Tibial artery (tissue), 4 donors: ENCODE results near the gene N4BP3.
"Not testable (repeated sequence)": the region's sequence is repeated elsewhere in the genome, so short reads cannot be mapped to it uniquely, and the experiment has no call there.

Experiments used
- DNase-seq, 2 donors: peaks; one replicate each; pipeline ENCODE4 v3.0.0-alpha.2; 2019
- H3K27ac ChIP-seq, 2 donors: fragments of 200-600 bp; sonication (generic) in 1 of 2; 1 replicate in 1 of 2; 2 replicates in 1 of 2; pipeline ENCODE4 v1.5.1; 2018 to 2019; ENCODE audit warnings: mild to moderate bottlenecking in 1 of 2
- H3K27me3 ChIP-seq, 2 donors: fragments of 200-600 bp; sonication (generic) in 1 of 2; one replicate each; pipeline versions ENCODE4 v1.5.1 to v1.6.0; 2016 to 2019
- H3K36me3 ChIP-seq, 3 donors: fragments of 200-600 bp; sonication (generic) in 2 of 3; one replicate each; pipeline ENCODE4 v1.5.1; 2016 to 2019; ENCODE audit warnings: mild to moderate bottlenecking in 2 of 3
- H3K4me1 ChIP-seq, 4 donors: fragments of 200-600 bp; sonication (generic) in 2 of 4; 1 replicate in 3 of 4; 2 replicates in 1 of 4; pipeline ENCODE4 v1.5.1; 2016 to 2019
- H3K4me3 ChIP-seq, 2 donors: fragments of 200-600 bp; sonication (generic) in 1 of 2; 1 replicate in 1 of 2; 2 replicates in 1 of 2; pipeline ENCODE4 v1.5.1; 2018 to 2019; ENCODE audit warnings: mild to moderate bottlenecking in 2 of 2
- H3K9me3 ChIP-seq, 3 donors: fragments of 200-600 bp; sonication (generic) in 1 of 3; one replicate each; pipeline ENCODE4 v1.5.1; 2016 to 2019
- intact Hi-C: fragments of 100-400 bp; cut with DNase I; formaldehyde crosslinking; loops from one replicate; pipeline ENCODE4 v1.15.0; 2023; ENCODE audit warnings: low total_unique reads
- TF ChIP-seq, protein P1 (sequence below), 2 experiments: fragments of 200-600 bp in 1 of 2; fragments of 450-650 bp in 1 of 2; IDR thresholded peaks; one replicate each; pipeline ENCODE4 v1.5.1; 2017 to 2019; ENCODE audit warnings: antibody characterized with exemption in 2 of 2, mild to moderate bottlenecking in 1 of 2, moderate library complexity in 1 of 2

N4BP3 gene

DNA sequence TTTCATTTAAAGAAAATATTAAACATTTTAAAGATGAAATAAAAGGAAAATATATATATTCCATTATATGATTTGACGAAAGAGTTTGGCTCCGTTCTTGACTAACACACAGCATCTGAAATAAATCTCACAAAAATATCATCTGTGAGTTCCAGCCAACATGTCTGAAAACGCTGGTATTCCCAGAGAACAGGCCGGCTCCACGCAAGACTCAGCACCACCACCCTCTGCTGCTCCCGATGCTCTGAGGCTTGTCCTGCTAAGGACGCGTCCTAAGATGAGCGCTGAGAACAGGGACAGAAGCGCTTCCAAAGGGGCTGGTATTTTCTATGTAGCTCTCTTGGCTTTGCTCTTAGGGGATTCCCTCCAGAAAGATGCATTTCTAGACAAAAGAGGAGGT, 40.6 kb upstream of the N4BP3 start:
- H3K9me3 ChIP-seq = no peaks in the 10 kb centered on the region
- H3K27ac ChIP-seq = no peak overlapping the region
- H3K4me1 ChIP-seq = peaks cover 0 to 2% (median 0%) of the 10 kb centered on the region in 4 donors
- DNase-seq = no peak
- intact Hi-C loops = no loop called here
- H3K36me3 ChIP-seq = no peaks in the 10 kb centered on the region
- TF ChIP-seq, protein P1, sequence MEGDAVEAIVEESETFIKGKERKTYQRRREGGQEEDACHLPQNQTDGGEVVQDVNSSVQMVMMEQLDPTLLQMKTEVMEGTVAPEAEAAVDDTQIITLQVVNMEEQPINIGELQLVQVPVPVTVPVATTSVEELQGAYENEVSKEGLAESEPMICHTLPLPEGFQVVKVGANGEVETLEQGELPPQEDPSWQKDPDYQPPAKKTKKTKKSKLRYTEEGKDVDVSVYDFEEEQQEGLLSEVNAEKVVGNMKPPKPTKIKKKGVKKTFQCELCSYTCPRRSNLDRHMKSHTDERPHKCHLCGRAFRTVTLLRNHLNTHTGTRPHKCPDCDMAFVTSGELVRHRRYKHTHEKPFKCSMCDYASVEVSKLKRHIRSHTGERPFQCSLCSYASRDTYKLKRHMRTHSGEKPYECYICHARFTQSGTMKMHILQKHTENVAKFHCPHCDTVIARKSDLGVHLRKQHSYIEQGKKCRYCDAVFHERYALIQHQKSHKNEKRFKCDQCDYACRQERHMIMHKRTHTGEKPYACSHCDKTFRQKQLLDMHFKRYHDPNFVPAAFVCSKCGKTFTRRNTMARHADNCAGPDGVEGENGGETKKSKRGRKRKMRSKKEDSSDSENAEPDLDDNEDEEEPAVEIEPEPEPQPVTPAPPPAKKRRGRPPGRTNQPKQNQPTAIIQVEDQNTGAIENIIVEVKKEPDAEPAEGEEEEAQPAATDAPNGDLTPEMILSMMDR (IDR thresholded peaks at IDR 0.05) = no peak
- no peak overlapping the region for H3K4me3 ChIP-seq
- H3K27me3 ChIP-seq = peaks cover 0 to 35% of the 10 kb centered on the region in 2 donors

DNA sequence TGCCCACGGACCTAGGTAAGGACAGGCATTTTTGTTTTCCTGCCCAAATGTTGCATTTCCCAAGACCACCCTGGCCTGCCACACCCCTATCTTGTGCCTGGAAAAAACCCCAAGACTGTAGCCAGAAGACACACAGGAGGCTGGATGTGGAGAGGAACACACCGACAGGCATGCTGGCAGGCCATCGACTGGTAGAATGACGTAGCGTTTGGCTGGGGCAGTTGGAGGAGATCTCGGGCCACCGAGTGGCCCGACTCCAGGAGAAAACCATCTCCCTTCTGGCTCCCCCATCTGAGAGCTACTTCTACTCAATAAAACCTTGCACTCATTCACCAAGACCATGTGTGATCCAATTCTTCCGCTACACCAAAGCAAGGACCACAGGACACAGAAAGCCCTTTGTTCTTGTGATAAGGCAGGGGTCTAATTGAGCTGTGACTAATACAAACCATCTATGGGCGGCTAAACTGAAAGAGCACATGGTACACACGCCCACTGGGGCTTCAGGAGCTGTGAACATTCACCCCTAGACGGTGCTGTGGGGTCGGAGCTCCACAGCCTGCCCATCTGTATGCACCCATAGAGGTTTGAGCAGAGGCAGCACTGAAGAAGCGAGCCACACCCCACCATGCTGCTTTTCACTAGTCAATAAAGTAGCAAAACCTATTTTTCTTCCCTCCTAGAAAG, 38.9 kb upstream of the N4BP3 start:
- Histone ChIP-seq H3K4me3 (no peak overlapping the region), H3K27ac (no peak overlapping the region), H3K27me3 (peaks cover 0 to 38% of the 10 kb centered on the region in 2 donors), H3K9me3 (no peaks in the 10 kb centered on the region), H3K4me1 (peaks cover 0 to 5% (median 0%) of the 10 kb centered on the region in 4 donors), H3K36me3 (no peaks in the 10 kb centered on the region)
- intact Hi-C loops = no loop called here
- no peak for DNase-seq
- TF ChIP-seq, protein P1 (IDR thresholded peaks at IDR 0.05) = no peak

DNA sequence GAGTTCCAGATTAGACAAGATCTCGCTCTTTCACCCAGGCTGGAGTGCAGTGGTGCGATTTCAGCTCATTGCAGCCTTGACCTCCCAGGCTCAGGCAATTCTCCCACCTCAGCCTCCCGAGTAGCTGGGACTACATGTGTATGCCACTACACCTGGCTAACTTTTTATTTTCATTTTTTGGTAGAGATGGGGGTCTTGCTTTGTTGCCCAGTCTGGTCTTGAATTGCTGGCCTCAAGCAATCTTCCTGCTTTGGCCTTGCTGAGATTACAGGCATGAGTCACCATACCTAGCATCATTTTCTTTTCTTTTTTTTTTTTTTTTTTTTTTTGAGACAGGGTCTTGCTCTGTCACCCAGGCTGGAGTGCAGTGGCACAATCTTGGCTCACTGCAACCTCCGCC, 36.4 kb upstream of the N4BP3 start:
- not testable (repeated sequence) for H3K27ac ChIP-seq
- intact Hi-C loops = loop anchor here (2.0 kb wide), 1 partner anchor 88 kb away; no protein-coding TSS in a partner anchor

DNA sequence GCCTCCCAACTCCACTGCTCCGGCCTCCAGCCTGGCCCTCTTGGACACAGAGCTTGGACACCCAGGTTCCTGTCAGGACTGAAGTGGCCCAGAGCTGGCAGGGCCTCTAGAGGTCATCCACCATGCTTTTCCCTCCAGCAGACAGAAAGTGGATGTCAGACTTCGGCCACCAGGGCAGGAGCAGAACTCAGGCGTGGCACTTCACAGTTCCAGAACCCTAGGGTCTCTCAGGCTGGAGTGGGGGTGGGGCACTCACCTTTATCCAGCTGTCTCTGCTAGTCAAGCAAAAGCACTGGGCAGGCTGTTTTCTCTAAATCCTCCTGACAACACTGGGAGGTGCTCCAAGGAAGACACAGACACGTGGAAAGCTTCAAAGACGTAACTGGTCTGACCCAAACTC, 35.6 kb upstream of the N4BP3 start:
- Histone ChIP-seq H3K27me3 (peaks cover 0 to 46% of the 10 kb centered on the region in 2 donors), H3K4me1 (peaks cover 0 to 5% (median 0%) of the 10 kb centered on the region in 4 donors), H3K27ac (no peak overlapping the region), H3K36me3 (no peaks in the 10 kb centered on the region), H3K9me3 (no peaks in the 10 kb centered on the region), H3K4me3 (no peak overlapping the region)
- no peak for DNase-seq
- TF ChIP-seq, protein P1 (IDR thresholded peaks at IDR 0.05) = no peak
- intact Hi-C loops = loop anchor here (2.0 kb wide), 1 partner anchor 87 kb away; no protein-coding TSS in a partner anchor

More for the DNA sequence above, 36.4 kb upstream of the N4BP3 start:
- not testable (repeated sequence) for DNase-seq, H3K4me3 ChIP-seq, H3K36me3 ChIP-seq, H3K4me1 ChIP-seq, H3K9me3 ChIP-seq
- H3K27me3 ChIP-seq = peaks cover 0 to 46% of the 10 kb centered on the region in 2 donors

DNA sequence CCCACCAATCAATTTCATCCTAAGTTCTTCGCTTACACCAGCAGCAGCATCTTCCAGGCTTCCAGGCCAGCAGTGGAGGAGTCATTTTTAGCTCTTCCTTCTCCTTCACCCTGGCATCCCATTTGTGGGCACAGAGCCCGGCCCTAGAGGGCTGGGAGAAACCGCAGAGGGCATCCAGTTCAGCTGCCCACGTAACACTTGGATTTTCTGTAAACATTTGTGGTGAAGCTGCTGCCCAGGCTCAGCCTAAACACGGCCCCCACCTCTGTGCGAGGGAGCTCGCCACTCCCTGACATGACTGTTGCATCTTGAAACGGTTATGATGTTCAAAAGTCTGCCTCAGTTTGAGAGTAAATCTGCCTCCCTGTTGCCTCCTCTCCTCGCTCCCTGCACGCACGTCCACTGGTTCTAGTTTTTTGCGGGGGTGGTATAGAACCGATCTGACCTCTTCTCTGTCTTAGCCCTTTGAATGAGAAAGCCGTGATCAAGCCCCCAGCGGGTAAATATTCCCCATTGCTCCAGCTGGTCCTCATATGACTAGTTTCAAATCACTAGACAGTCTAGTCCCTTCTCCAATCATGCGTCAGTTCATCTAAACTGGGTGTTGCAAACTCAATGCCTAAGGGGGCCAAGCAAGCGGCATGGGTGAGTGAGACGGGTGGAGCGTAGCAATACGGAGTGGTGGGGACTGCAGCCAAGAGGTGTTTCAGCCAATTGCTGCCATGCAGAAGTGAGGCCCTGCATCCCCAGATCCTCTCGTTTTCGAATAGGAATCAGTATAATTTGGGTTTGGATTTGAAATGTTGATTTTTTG, 34.9 kb upstream of the N4BP3 start:
- no peak for DNase-seq
- Histone ChIP-seq H3K27me3 (peaks cover 0 to 43% of the 10 kb centered on the region in 2 donors), H3K4me1 (peaks cover 0 to 5% (median 0%) of the 10 kb centered on the region in 4 donors), H3K27ac (no peak overlapping the region), H3K9me3 (no peaks in the 10 kb centered on the region), H3K36me3 (no peaks in the 10 kb centered on the region), H3K4me3 (no peak overlapping the region)
- intact Hi-C loops = no loop called here
- TF ChIP-seq, protein P1 (IDR thresholded peaks at IDR 0.05) = no peak

DNA sequence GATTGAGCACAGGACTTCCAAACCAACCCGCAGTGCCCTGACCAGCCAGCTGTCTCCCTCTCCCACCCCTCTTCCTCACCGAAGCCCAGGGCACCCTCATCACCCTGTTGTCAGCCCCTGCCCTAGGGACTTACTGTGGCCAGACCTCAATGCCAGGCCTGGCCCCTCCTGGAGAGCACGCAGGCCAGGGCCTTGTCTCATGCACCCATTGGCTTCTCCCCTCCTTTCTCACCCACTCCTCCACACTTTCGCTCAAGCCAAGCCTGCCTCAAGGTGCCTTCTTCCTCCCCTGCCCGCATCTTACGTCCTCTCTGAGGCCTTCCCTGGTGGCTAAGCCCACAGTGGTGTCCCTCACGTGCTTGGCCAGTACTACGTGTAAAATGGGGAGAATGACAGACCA, 33.3 kb upstream of the N4BP3 start:
- intact Hi-C loops = no loop called here
- H3K27me3 ChIP-seq = peaks cover 0 to 29% of the 10 kb centered on the region in 2 donors
- H3K9me3 ChIP-seq = no peaks in the 10 kb centered on the region

More for the DNA sequence above, 33.3 kb upstream of the N4BP3 start:
- Histone ChIP-seq H3K36me3 (no peaks in the 10 kb centered on the region), H3K4me3 (no peak overlapping the region), H3K4me1 (peaks cover 0 to 5% (median 0%) of the 10 kb centered on the region in 4 donors), H3K27ac (no peak overlapping the region)
- TF ChIP-seq, protein P1 (IDR thresholded peaks at IDR 0.05) = no peak
- DNase-seq = no peak
